BJ (cell line): Measurements from ENCODE around the gene IKBIP. TPM values are rescaled to one million over a fixed set of nuclear protein-coding genes. Genes with fewer than 3 reads are reported as not detected.

Experiments
- CTCF ChIA-PET: fragments of 350-600 bp; formaldehyde crosslinking; extraction: SDS; loops from one replicate; lab custom pipeline; 2021; ENCODE audit warnings: antibody characterized with exemption, inconsistent platforms; lab: Yijun Ruan, JAX
- POLR2A ChIA-PET: fragments of 300-600 bp; sonication (Branson Sonifier 250); formaldehyde crosslinking; extraction: SDS; loops from one replicate; lab custom pipeline; 2021; ENCODE audit warnings: antibody characterized with exemption; lab: Charles Lee
- DNase-seq: peaks from one replicate; pipeline ENCODE4 v3.0.0-alpha.2; 2011; ENCODE audit warnings: low read depth
- H3K27me3 ChIP-seq: 2 replicates; pipeline ENCODE4 v1.6.0; 2011; ENCODE audit warnings: low read length; ENCODE audit not compliant: control insufficient read depth, insufficient read depth
- H3K36me3 ChIP-seq: 2 replicates; pipeline ENCODE4 v1.5.1; 2011; ENCODE audit warnings: low read length; ENCODE audit not compliant: control insufficient read depth, insufficient read depth
- H3K4me3 ChIP-seq: 2 replicates; pipeline ENCODE4 v1.5.1; 2011; ENCODE audit warnings: low read depth, mild to moderate bottlenecking, control low read depth, low read length
- polyA plus RNA-seq: library from polyadenylated mRNA; depleted of rRNA; stranded (reverse); fragments of >200 nt; gene quantifications from 2 replicates; pipeline ENCODE4 v1.2.3, GENCODE V29; 2011
- TF ChIP-seq, protein P1 (sequence below): IDR thresholded peaks from 2 replicates; pipeline ENCODE4 v1.5.1; 2011; ENCODE audit warnings: low read depth, mild to moderate bottlenecking, control low read depth, inconsistent platforms, low read length, moderate library complexity; ENCODE audit not compliant: insufficient read depth

The IKBIP gene
- polyA plus RNA-seq, 1 experiment, result 30.2 TPM

DNA sequence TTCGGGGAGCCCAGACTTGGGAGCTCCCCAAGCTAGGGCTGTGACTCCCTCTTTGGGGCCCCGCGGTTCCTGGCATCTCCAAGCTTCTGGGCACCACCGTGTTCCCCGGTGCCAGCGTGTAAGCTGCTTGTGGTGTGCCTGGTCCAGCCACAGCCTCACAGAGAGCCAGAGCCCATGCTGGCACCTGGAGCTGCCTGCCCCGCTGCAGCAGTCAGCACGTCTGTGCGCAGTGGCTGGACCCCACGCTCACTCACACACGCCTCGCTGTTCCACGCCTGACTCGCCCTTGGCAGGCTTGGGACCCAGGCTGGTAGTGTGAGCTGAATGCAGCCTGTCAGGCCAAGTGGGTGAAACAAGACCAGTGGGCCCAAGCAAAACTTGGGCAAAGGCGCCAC lies 35.0 kb upstream of the IKBIP start:
- H3K27me3 ChIP-seq, result no peaks in the 10 kb centered on the region
- H3K4me3 ChIP-seq, result no peak overlapping the region
- H3K36me3 ChIP-seq, result peaks cover 10% of the 10 kb centered on the region
- no peak for DNase-seq
- POLR2A ChIA-PET, result no interaction called here
- CTCF ChIA-PET, result interaction anchor here (0.6 to 1.4 kb wide), 3 partner anchors 11 to 28 kb away, joined by 3 to 4 read pairs (median 3); no protein-coding TSS in a partner anchor
- TF ChIP-seq, protein P1, sequence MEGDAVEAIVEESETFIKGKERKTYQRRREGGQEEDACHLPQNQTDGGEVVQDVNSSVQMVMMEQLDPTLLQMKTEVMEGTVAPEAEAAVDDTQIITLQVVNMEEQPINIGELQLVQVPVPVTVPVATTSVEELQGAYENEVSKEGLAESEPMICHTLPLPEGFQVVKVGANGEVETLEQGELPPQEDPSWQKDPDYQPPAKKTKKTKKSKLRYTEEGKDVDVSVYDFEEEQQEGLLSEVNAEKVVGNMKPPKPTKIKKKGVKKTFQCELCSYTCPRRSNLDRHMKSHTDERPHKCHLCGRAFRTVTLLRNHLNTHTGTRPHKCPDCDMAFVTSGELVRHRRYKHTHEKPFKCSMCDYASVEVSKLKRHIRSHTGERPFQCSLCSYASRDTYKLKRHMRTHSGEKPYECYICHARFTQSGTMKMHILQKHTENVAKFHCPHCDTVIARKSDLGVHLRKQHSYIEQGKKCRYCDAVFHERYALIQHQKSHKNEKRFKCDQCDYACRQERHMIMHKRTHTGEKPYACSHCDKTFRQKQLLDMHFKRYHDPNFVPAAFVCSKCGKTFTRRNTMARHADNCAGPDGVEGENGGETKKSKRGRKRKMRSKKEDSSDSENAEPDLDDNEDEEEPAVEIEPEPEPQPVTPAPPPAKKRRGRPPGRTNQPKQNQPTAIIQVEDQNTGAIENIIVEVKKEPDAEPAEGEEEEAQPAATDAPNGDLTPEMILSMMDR, result no peak

DNA sequence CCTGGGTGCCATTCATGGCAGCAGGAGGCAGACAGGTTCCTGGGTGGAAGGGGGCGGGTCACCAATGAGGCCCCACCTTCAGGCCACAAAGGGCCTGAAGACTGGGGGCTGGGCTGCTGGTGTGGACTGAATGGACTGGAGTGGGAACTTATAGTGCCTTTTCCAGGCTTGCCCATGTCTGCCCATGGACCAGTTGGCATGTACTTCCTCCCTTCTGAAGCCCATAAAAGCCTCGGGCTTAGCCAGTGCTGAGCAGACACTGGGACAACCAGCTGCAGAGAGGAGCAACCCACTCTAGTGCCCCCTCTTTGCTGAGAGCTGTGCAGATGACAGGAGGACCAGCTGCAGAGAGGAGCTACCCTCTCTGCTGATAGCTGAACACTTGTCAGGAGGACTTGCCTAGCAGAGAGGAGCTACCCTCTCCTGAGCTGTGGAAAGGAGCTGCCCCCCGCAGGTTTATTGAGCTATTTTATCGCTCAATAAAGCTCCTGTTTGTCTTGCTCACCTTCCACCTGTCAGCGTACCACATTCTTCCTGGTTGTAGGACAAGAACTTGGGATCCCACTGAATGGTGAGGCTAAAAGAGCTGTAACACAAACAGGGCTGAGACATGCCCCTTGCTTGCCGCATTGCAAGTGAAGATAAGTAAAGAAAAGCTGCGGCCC lies 34.5 kb upstream of the IKBIP start:
- Histone ChIP-seq H3K36me3 (peaks cover 10% of the 10 kb centered on the region), H3K4me3 (no peak overlapping the region), H3K27me3 (no peaks in the 10 kb centered on the region)
- DNase-seq, result no peak
- POLR2A ChIA-PET, result no interaction called here
- CTCF ChIA-PET, result interaction anchor here (1.4 kb wide), 1 partner anchor 20 kb away, joined by 4 read pairs; no protein-coding TSS in a partner anchor
- TF ChIP-seq, protein P1, result no peak

DNA sequence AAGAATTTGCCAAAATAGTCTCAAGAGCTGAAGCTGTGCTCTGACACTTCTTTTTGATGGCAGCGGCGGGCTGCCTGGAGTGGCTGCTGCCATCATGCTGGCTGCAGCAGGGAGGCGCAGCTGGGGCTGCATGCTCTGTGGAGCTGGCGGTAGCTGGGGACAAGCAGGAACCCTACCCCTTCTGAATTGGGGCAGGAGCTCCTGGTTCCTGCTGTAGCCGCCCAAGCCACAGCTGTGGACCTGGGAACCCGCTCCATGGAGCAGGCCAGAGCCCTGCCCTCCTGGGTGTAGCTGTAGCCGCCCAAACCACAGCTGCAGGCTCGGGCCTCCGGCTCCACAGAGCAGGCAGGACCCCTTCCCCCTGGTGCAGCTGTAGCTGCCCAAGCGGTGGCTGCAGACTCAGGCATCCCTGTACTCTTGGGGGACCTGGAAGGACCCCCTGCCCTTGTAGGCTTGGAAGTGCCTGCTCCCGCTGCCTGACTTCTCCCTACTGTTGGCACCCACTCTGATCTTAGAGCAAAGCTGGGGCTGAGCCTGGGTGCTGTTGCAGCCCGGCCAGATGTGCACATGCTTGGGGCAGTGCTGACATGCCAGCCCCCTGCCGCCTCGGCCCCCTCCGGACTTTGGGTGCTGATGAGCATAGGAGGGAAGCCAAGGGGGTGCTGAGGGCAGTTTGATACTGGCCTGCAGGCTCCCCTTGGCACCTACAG lies 33.8 kb upstream of the IKBIP start:
- POLR2A ChIA-PET, result no interaction called here
- peaks cover 9% of the 10 kb centered on the region for H3K36me3 ChIP-seq
- no peak for DNase-seq
- CTCF ChIA-PET, result interaction anchor here (1.4 kb wide), 1 partner anchor 21 kb away, joined by 4 read pairs; no protein-coding TSS in a partner anchor
- TF ChIP-seq, protein P1, result no peak
- no peaks in the 10 kb centered on the region for H3K27me3 ChIP-seq
- no peak overlapping the region for H3K4me3 ChIP-seq

DNA sequence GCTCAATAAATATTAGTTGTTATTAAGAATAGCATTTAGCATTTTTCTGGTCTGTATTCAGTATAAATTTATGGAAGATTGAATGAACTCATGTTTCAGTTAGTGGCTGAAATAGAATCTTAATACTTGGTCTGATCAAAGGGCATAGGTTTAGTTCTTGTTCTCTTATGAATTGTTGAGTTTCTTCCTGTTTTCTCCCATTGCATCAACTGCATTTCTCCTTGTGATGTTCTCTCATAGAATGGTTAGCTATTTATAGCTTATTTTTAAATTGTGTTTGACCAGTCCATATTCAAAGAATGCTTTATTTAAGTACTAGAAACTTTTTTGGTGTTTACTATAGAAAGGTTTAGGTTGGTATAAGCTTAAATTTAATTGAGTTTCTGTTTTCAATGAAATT lies 30.3 kb upstream of the IKBIP start:
- TF ChIP-seq, protein P1, result no peak
- Histone ChIP-seq H3K27me3 (no peaks in the 10 kb centered on the region), H3K36me3 (peaks cover 6% of the 10 kb centered on the region), H3K4me3 (no peak overlapping the region)
- POLR2A ChIA-PET, result interaction anchor here (0.7 kb wide), 1 partner anchor 48 kb away, joined by 3 read pairs; no protein-coding TSS in a partner anchor
- DNase-seq, result no peak
- CTCF ChIA-PET, result no interaction called here

DNA sequence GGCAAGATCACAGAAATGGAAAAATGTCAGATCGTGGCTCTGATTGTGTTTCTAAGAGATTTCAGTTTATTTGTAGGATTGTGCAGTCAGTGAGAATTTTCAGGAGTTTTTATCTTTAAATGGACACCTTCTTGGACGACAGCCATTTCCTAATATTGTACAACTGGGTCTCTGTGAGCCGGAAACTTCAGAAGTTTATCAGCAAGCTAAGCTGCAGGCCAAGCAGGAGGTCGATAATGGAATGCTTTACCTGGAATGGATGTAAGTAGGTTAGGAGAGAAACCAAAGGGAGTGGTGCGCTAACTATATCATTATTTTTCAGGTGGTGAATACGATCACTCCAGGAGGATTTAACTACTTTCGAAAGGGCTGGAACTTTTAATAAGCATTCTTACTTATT lies 26.9 kb upstream of the IKBIP start:
- Histone ChIP-seq H3K4me3 (no peak overlapping the region), H3K27me3 (no peaks in the 10 kb centered on the region), H3K36me3 (peaks cover 2% of the 10 kb centered on the region; the same call in 1 of the 2 replicates)
- DNase-seq, result no peak
- ChIA-PET POLR2A (interaction anchor here (0.6 kb wide), 1 partner anchor 17 kb away, joined by 3 read pairs; no protein-coding TSS in a partner anchor), CTCF (no interaction called here)
- TF ChIP-seq, protein P1, result no peak
